ENCODE measurements around the gene DPP3.
A peak's percentile ranks its signal among the peaks of the same experiment; 100 is the strongest.

DNA sequence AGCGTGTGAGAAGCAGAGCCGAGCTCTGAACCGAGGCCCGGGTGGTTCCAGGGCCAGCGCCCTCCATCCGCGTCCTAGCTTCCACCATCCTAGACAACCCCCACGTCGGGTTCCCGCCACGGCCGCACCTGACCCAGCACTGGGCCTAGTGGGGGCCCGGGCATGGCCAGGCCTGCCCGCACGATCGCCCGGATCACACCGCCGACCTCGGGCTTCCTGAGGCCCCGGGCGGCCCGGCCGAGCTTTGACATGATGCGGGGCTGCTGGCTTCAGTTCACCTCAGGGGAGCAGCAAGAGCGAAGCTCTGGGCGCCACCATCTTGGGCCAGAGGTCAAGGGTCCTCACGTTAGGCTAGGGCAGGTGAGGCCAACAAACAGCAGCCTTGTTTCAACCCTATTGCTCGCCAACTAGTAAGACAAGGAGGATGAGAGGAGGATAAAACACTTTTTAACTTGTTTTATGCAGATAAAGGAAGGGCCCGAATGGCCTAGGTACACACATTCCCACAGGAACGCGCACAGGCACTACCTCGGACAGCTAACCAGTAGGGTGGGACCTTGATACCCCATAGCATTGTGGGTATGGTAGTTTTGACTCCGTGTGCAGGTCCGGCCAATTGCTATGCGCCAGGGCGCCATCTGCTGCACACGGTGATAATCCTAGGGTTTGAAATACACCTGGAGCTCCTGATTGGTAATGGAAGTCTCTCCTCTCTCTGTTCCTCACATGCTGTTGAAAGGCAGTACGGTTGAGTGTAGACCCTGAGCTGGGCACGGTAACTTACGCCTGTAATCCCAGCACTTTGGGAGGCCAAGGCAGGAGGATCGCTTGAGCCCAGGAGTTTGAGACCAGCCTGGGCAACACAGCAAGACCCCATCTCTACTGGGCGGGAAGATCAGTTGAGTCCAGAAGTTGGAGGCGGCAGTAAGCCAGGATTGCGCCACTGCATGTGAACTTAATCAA is 41.4 kb upstream of the DPP3 start, which contains the start of gene MRPL11:
- TF ChIP-seq CTCF (IDR thresholded peaks at IDR 0.05) (peak in 4 of 5 experiments; percentile 40 to 54 (median 48)), POLR2A (IDR thresholded peaks at IDR 0.05) (no peak), POLR2AphosphoS5 (IDR thresholded peaks at IDR 0.05) (peak in 2 of 3 donors; percentile 17 to 44)

Data from transverse colon (tissue), 4 donors.